A549 (cell line): ENCODE measurements around the gene OR1F1. TPM values are rescaled to one million over a fixed set of nuclear protein-coding genes. Genes with fewer than 3 reads are reported as not detected.

Source experiments
- ATAC-seq, 2 experiments: fragments of 200-7000 bp in 1 of 2; fragments of >200 bp in 1 of 2; cut with Nextera tagmentation in 1 of 2; cut with Tn5 transposase in 1 of 2; 3 replicates each; pipeline versions ENCODE4 v1.8.0 to v1.9.1; 2018 to 2020; ENCODE audit warnings: mild to moderate bottlenecking in 1 of 2, moderate library complexity in 1 of 2
- CTCF ChIA-PET: fragments of 300-600 bp; sonication (Branson Sonifier 250); formaldehyde crosslinking; extraction: SDS; loops from one replicate; lab custom pipeline; 2021; ENCODE audit warnings: antibody characterized with exemption, inconsistent platforms; lab: Yijun Ruan, JAX
- POLR2A ChIA-PET: fragments of 350-600 bp; formaldehyde crosslinking; extraction: SDS; loops from one replicate; lab custom pipeline; 2021; ENCODE audit warnings: antibody characterized with exemption, inconsistent platforms; lab: Yijun Ruan, JAX
- DNase-seq, 2 experiments: peaks; one replicate each; pipeline versions ENCODE4 v3.0.0 to v3.0.0-alpha.2; 2011 to 2016; ENCODE audit warnings: low read depth in 1 of 2, low spot score in 1 of 2
- FAIRE-seq: peaks from 2 replicates; lab custom pipeline; 2011; peaks lifted over from hg19 to GRCh38; lab: Jason Lieb, UNC
- H3K27ac ChIP-seq, 2 experiments: fragments of >200 bp; sonication (Bioruptor Twin); formaldehyde crosslinking; 3 replicates each; pipeline ENCODE4 v1.5.1; 2016 to 2017
- H3K4me1 ChIP-seq: fragments of >200 bp; sonication (Bioruptor Twin); formaldehyde crosslinking; 3 replicates; pipeline ENCODE4 v1.6.1; 2016
- H3K4me2 ChIP-seq: fragments of >200 bp; sonication (Bioruptor Twin); formaldehyde crosslinking; 3 replicates; pipeline ENCODE4 v1.6.1; 2016
- H3K4me3 ChIP-seq: fragments of >200 bp; sonication (Bioruptor Twin); formaldehyde crosslinking; 3 replicates; pipeline ENCODE4 v1.5.1; 2016
- H3K9me3 ChIP-seq: fragments of >200 bp; sonication (Bioruptor Twin); formaldehyde crosslinking; 3 replicates; pipeline ENCODE4 v1.6.1; 2016
- ATOH8 ChIP-seq: fragments of 250-450 bp; sonication (Bioruptor Pico); IDR thresholded peaks from 2 replicates; pipeline ENCODE4 v1.5.0; 2020; ENCODE audit warnings: low read depth, mild to moderate bottlenecking, moderate library complexity
- CBX2 ChIP-seq: fragments of 200-600 bp; sonication (generic); IDR thresholded peaks from 2 replicates; pipeline ENCODE4 v1.6.1; 2016; ENCODE audit warnings: low read depth, mild to moderate bottlenecking, borderline replicate concordance
- CTCF ChIP-seq: fragments of >200 bp; sonication (Bioruptor Twin); formaldehyde crosslinking; IDR thresholded peaks from 3 replicates; pipeline ENCODE4 v1.5.1; 2016
- EHF ChIP-seq: fragments of 250-450 bp; sonication (Bioruptor Pico); IDR thresholded peaks from 2 replicates; pipeline ENCODE4 v1.5.0; 2020; ENCODE audit warnings: mild to moderate bottlenecking
- EHMT2 ChIP-seq: fragments of 200-600 bp; sonication (generic); IDR thresholded peaks from 2 replicates; pipeline ENCODE4 v1.6.1; 2016; ENCODE audit warnings: antibody characterized with exemption, low read depth, mild to moderate bottlenecking, moderate library complexity
- ESRRA ChIP-seq: fragments of 150-350 bp; IDR thresholded peaks from 2 replicates; pipeline ENCODE4 v1.6.1; 2014; ENCODE audit warnings: mild to moderate bottlenecking, low read length, borderline replicate concordance
- FOXS1 ChIP-seq: fragments of 250-450 bp; sonication (Bioruptor Pico); IDR thresholded peaks from 2 replicates; pipeline ENCODE4 v1.5.0; 2020; ENCODE audit warnings: mild to moderate bottlenecking, moderate library complexity
- HOXA7 ChIP-seq: fragments of 250-450 bp; sonication (Bioruptor Pico); IDR thresholded peaks from 2 replicates; pipeline ENCODE4 v1.5.0; 2020; ENCODE audit warnings: mild to moderate bottlenecking, moderate library complexity
- HOXB13 ChIP-seq: fragments of 250-450 bp; sonication (Bioruptor Pico); IDR thresholded peaks from 2 replicates; pipeline ENCODE4 v1.5.0; 2020; ENCODE audit warnings: low read depth, mild to moderate bottlenecking, moderate library complexity
- JUNB ChIP-seq: fragments of >200 bp; sonication (Bioruptor Twin); formaldehyde crosslinking; IDR thresholded peaks from 2 replicates; pipeline ENCODE4 v1.6.1; 2016
- MAFK ChIP-seq: fragments of 450-650 bp; IDR thresholded peaks from 2 replicates; pipeline ENCODE4 v1.6.1; 2014; ENCODE audit not compliant: partially characterized antibody
- MAX ChIP-seq: IDR thresholded peaks from 2 replicates; pipeline ENCODE4 v1.6.1; 2012
- MAZ ChIP-seq: fragments of 150-350 bp; IDR thresholded peaks from 2 replicates; pipeline ENCODE4 v1.6.1; 2014; ENCODE audit warnings: antibody characterized with exemption, low read depth, low read length, borderline replicate concordance
- RAD21 ChIP-seq, 2 experiments: fragments of >200 bp in 1 of 2; sonication (Bioruptor Twin) in 1 of 2; formaldehyde crosslinking in 1 of 2; IDR thresholded peaks in 1 of 2; conservative IDR thresholded peaks in 1 of 2; 2 replicates in 1 of 2; 3 replicates in 1 of 2; pipeline ENCODE4 v1.6.1; 2012 to 2018; ENCODE audit warnings: inconsistent platforms in 1 of 2
- RFX5 ChIP-seq: fragments of 450-650 bp; IDR thresholded peaks from 2 replicates; pipeline ENCODE4 v1.7.1; 2014; ENCODE audit warnings: antibody characterized with exemption, mild to moderate bottlenecking, moderate library complexity
- RNF2 ChIP-seq: fragments of 200-600 bp; sonication (generic); IDR thresholded peaks from 2 replicates; pipeline ENCODE4 v1.6.1; 2016; ENCODE audit warnings: low read depth, mild to moderate bottlenecking, antibody characterized with exemption, moderate library complexity, borderline replicate concordance
- SMC3 ChIP-seq: fragments of >200 bp; sonication (Bioruptor Twin); formaldehyde crosslinking; IDR thresholded peaks from 3 replicates; pipeline ENCODE4 v1.6.1; 2018; ENCODE audit warnings: inconsistent platforms
- SREBF2 ChIP-seq: fragments of 450-650 bp; IDR thresholded peaks from 2 replicates; pipeline ENCODE4 v1.6.1; 2014; ENCODE audit warnings: mild to moderate bottlenecking, moderate library complexity
- ZC3H11A ChIP-seq: fragments of 450-650 bp; IDR thresholded peaks from 2 replicates; pipeline ENCODE4 v1.6.1; 2014; ENCODE audit warnings: antibody characterized with exemption, mild to moderate bottlenecking
- ZFP36 ChIP-seq: fragments of 450-650 bp; IDR thresholded peaks from 2 replicates; pipeline ENCODE4 v1.6.1; 2014; ENCODE audit warnings: borderline replicate concordance; ENCODE audit not compliant: partially characterized antibody
- WGBS: methylation state at CpG from one replicate; pipeline ENCODE4 v1.1.6; 2017; ENCODE audit errors: missing lambda C conversion rate; 5-methylcytosine and 5-hydroxymethylcytosine counted together
- polyA plus RNA-seq, 4 experiments: library from polyadenylated mRNA; depleted of rRNA in 3 of 4; stranded (reverse); fragments of >200 nt; fragmentation: RNase III in 1 of 4; extraction: RNeasy Plus Mini Kit Qiagen cat#74134 plus additional on column Dnase treatment in 1 of 4; gene quantifications; 2 replicates in 3 of 4; 3 replicates in 1 of 4; pipeline ENCODE4 v1.2.3, GENCODE V29; 2011 to 2017
- TF ChIP-seq, protein P1 (sequence below): fragments of 250-450 bp; sonication (Bioruptor Pico); IDR thresholded peaks from 2 replicates; pipeline ENCODE4 v1.5.0; 2021; ENCODE audit warnings: mild to moderate bottlenecking, moderate library complexity, borderline replicate concordance

Gene OR1F1
- polyA plus RNA-seq, 2 of the 4 experiments (the other 2 are of a cell fraction) = 0.31 to 1.3 TPM

GRCh38 chr16:3171855-3172593 is 16.0 kb upstream of the OR1F1 start:
- peak overlapping the region; percentile 51 for H3K4me2 ChIP-seq
- peak; percentile 84 to 86 for ATAC-seq
- ChIA-PET POLR2A (interaction anchor here (0.7 to 1.9 kb wide), 8 partner anchors 11 to 40 kb away, joined by 3 to 10 read pairs (median 6); partner anchors contain the start of gene ZNF213), CTCF (interaction anchor here (0.8 to 5.5 kb wide), 8 partner anchors 10 to 114 kb away, joined by 3 to 40 read pairs (median 20); no protein-coding TSS in a partner anchor)
- DNase-seq = peak; percentile 82 to 94
- peaks cover 20% of the 10 kb centered on the region; the same call in 2 of the 3 replicates for H3K4me1 ChIP-seq
- peak overlapping the region in 1 of 2 experiments; percentile 57; a peak in 2 of 6 replicates for H3K27ac ChIP-seq
- TF ChIP-seq HOXA7 (CRISPR knock-in tag) (no peak), EHF (CRISPR knock-in tag) (no peak), ATOH8 (no peak), ZFP36 (no peak), HOXB13 (no peak), RFX5 (0 out of 2 replicates have a peak, but pooled peaks have one; percentile 11), JUNB (no peak), SREBF2 (peak; percentile 62), EHMT2 (no peak), CBX2 (no peak), CTCF (no peak), MAFK (no peak), MAX (peak; percentile 57; the same call in 1 of the 2 replicates), MAZ (no peak), ESRRA (no peak), ZC3H11A (no peak)
- FAIRE-seq = no peak
- no peaks in the 10 kb centered on the region for H3K9me3 ChIP-seq
- H3K4me3 ChIP-seq = 0 out of 3 replicates have a peak overlapping the region, but pooled peaks have one; percentile 2
- 2% methylated on average over 25 of the region's 41 CpGs for WGBS

GRCh38 chr16:3173892-3174617 is 13.9 kb upstream of the OR1F1 start:
- no peak for TF ChIP-seq EHF (CRISPR knock-in tag)
- peak; percentile 61 for TF ChIP-seq CTCF
- no peak for TF ChIP-seq FOXS1 (CRISPR knock-in tag)
- TF ChIP-seq RNF2 = no peak
- TF ChIP-seq, protein P1, sequence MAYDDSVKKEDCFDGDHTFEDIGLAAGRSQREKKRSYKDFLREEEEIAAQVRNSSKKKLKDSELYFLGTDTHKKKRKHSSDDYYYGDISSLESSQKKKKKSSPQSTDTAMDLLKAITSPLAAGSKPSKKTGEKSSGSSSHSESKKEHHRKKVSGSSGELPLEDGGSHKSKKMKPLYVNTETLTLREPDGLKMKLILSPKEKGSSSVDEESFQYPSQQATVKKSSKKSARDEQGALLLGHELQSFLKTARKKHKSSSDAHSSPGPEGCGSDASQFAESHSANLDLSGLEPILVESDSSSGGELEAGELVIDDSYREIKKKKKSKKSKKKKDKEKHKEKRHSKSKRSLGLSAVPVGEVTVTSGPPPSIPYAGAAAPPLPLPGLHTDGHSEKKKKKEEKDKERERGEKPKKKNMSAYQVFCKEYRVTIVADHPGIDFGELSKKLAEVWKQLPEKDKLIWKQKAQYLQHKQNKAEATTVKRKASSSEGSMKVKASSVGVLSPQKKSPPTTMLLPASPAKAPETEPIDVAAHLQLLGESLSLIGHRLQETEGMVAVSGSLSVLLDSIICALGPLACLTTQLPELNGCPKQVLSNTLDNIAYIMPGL (CRISPR knock-in tag) = no peak
- TF ChIP-seq RAD21 (conservative IDR thresholded peaks at IDR 0.05 in 1 of 2, IDR thresholded peaks at IDR 0.05 in 1 of 2) = peak in 1 of 2 experiments; percentile 22; a peak in 2 of 5 replicates
- peak; percentile 58 for TF ChIP-seq MAFK
- TF ChIP-seq SMC3 = peak; percentile 31; the same call in 1 of the 3 replicates
- no peak for FAIRE-seq
- Histone ChIP-seq H3K4me1 (peaks cover 20% of the 10 kb centered on the region; the same call in 2 of the 3 replicates), H3K27ac (peak overlapping the region; percentile 37 to 79; a peak in 5 of 6 replicates), H3K4me2 (peak overlapping the region; percentile 76), H3K4me3 (peak overlapping the region; percentile 51), H3K9me3 (no peaks in the 10 kb centered on the region)
- peak; percentile 76 to 85 for DNase-seq
- 4% methylated on average over 24 of the region's 24 CpGs for WGBS
- ChIA-PET POLR2A (interaction anchor here (1.0 to 1.5 kb wide), 3 partner anchors 9 to 24 kb away, joined by 3 to 5 read pairs (median 3); no protein-coding TSS in a partner anchor), CTCF (interaction anchor here (0.6 to 5.5 kb wide), 17 partner anchors 8 to 325 kb away, joined by 3 to 40 read pairs (median 5); partner anchors contain the start of gene IL32)
- ATAC-seq = peak; percentile 32 to 36
